Peyer's patch (tissue), 4 donors: ENCODE measurements around the gene ACO2. TPM values are rescaled to one million over a fixed set of nuclear protein-coding genes. Genes with fewer than 3 reads are reported as not detected.
A peak's percentile ranks its signal among the peaks of the same experiment; 100 is the strongest.

Experiments
- DNase-seq, 3 donors: peaks; one replicate each; pipeline ENCODE4 v3.0.0-alpha.2; 2017 to 2019
- H3K27ac ChIP-seq, 4 donors: fragments of 200-600 bp; sonication (generic); one replicate each; pipeline ENCODE4 v1.5.1; 2016 to 2019
- H3K27me3 ChIP-seq, 2 donors: fragments of 200-600 bp; sonication (generic); one replicate each; pipeline ENCODE4 v1.5.1; 2019
- H3K36me3 ChIP-seq, 3 donors: fragments of 200-600 bp; sonication (generic); one replicate each; pipeline ENCODE4 v1.5.1; 2016 to 2019
- H3K4me1 ChIP-seq, 4 donors: fragments of 200-600 bp; sonication (generic); one replicate each; pipeline ENCODE4 v1.5.1; 2016 to 2019
- H3K4me3 ChIP-seq, 4 donors: fragments of 200-600 bp; sonication (generic); 1 replicate in 3 of 4; 2 replicates in 1 of 4; pipeline ENCODE4 v1.5.1; 2016 to 2019; ENCODE audit warnings: mild to moderate bottlenecking in 1 of 4
- H3K9me3 ChIP-seq, 4 donors: fragments of 200-600 bp; sonication (generic); one replicate each; pipeline ENCODE4 v1.5.1; 2016 to 2019; ENCODE audit warnings: mild to moderate bottlenecking in 1 of 4
- CTCF ChIP-seq, 6 experiments: fragments of 450-650 bp in 4 of 6; fragments of 200-600 bp in 2 of 6; sonication (generic) in 1 of 6; IDR thresholded peaks; one replicate each; pipeline ENCODE4 v1.5.1; 2017 to 2019; ENCODE audit warnings: antibody characterized with exemption in 6 of 6, mild to moderate bottlenecking in 3 of 6, moderate library complexity in 1 of 6
- POLR2A ChIP-seq, 2 donors: fragments of 450-650 bp; IDR thresholded peaks; one replicate each; pipeline ENCODE4 v1.5.1; 2017; ENCODE audit warnings: antibody characterized with exemption in 2 of 2, mild to moderate bottlenecking in 2 of 2, moderate library complexity in 2 of 2
- total RNA-seq, 4 donors: library from RNA; depleted of rRNA; stranded (reverse); fragments of >200 nt; gene quantifications; one replicate each; pipeline ENCODE4 v1.1.0, GENCODE V29; 2016

ACO2 gene
- total RNA-seq, 4 donors from 2014 or later, result 115 to 394 (median 356) TPM

DNA sequence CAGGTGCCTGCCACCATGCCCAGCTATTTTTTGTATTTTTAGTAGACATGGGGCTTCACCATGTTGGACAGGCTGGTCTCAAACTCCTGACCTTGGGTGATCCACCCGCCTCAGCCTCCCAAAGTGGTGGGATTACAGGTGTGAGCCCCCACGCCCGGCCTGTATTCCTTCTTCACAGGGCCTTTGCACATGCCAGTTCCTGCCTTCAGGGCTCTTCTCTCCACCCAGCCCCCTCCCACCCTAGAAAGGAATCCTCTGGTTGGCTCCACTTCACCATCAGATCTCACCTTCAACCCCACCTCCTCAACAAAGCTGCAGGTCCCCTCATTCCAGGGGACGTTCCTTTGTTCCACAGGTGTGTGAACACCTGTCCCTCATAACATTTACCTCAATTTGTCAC is 73.3 kb downstream of the ACO2 start:
- H3K36me3 ChIP-seq, result no peaks in the 10 kb centered on the region
- no peak overlapping the region for H3K4me3 ChIP-seq
- no peak for DNase-seq
- H3K27me3 ChIP-seq, result no peaks in the 10 kb centered on the region
- H3K4me1 ChIP-seq, result peaks cover 0 to 35% (median 13%) of the 10 kb centered on the region in 4 donors
- no peak overlapping the region for H3K27ac ChIP-seq
- H3K9me3 ChIP-seq, result no peaks in the 10 kb centered on the region
- TF ChIP-seq CTCF (IDR thresholded peaks at IDR 0.05) (no peak), POLR2A (IDR thresholded peaks at IDR 0.05) (no peak)

DNA sequence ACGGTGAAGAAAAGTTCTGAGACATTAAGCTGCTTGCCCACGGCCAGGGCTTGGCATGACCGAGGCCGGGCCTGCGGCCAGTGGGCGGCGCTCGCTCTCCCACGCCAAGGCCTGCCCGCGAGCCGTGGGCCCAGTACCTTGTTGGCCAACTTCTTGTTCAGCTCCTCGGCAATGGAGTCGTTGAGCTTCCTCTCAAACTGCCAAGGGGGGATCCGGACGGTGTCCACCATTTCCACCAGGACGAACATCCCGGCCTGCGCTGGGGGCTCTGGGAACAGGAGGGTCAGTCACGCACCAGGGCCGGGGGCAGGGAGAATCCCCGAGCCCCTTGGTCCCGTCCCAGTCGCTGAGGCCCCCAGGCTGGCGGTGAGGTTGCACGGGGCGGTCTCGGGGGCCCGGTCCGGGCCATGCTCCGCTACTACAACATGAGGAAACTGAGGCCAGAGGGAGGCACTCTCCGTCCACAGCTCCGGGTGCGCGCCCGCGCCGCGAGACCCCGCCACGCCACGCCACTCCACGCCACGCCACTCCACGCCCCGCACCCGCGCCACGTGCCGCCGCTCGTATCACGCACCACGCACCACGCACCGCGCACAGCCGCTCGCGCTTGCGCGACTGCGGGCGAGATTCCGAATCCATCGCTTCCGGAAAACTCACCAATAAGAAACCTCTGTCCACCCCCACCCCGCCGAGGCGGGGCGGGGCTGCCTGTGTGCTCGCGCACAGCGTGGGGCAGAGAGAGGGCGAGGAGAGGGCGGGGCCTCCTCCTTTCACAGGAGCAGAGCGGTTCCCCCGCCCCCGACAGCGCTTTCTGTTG is 75.1 kb downstream of the ACO2 start, which contains the start of gene POLR3H:
POLR3H (minus strand) TSS at position 617 of the 817 bp plus-strand sequence; CDS start at position 248, 369 bp downstream.
- Histone ChIP-seq H3K36me3 (no peaks in the 10 kb centered on the region), H3K27me3 (no peaks in the 10 kb centered on the region), H3K4me3 (peak within 1 kb of the TSS; percentile 65 to 97 (median 84)), H3K27ac (peak within 1 kb of the TSS; percentile 64 to 88 (median 82)), H3K9me3 (no peaks in the 10 kb centered on the region), H3K4me1 (peaks cover 0 to 34% (median 13%) of the 10 kb centered on the region in 4 donors)
- peak; percentile 97 to 99 (median 99) for DNase-seq
- TF ChIP-seq POLR2A (IDR thresholded peaks at IDR 0.05), result peak in 1 of 2 donors; percentile 54
- TF ChIP-seq CTCF (IDR thresholded peaks at IDR 0.05), result peak; percentile 44 to 69 (median 57)

GRCh38 chr22:41544671-41545476 is 76.0 kb downstream of the ACO2 start:
- H3K36me3 ChIP-seq, result no peaks in the 10 kb centered on the region
- peaks cover 0 to 31% (median 13%) of the 10 kb centered on the region in 4 donors for H3K4me1 ChIP-seq
- H3K27me3 ChIP-seq, result no peaks in the 10 kb centered on the region
- peak overlapping the region; percentile 65 to 97 (median 84) for H3K4me3 ChIP-seq
- no peak for DNase-seq
- TF ChIP-seq CTCF (IDR thresholded peaks at IDR 0.05), result no peak
- TF ChIP-seq POLR2A (IDR thresholded peaks at IDR 0.05), result no peak
- H3K27ac ChIP-seq, result peak overlapping the region in 2 of 4 donors; percentile 88
- H3K9me3 ChIP-seq, result no peaks in the 10 kb centered on the region

DNA sequence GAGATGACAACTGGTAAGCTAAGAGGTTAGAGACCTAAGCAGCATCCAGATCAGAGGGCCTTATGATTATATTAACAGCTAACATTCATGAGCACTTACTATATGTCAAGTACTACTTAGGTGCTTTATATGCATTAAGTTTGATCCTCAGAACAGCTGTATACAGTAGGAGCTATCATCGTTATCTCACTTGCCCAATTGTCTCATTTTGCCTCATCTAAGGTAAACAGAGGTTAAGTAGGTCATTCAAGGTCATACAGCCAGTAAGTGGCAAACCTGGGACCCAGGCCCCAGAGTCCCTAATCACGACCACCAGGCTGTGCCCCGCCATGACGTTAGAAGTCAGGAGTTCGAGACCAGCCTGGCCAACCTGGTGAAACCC is 79.9 kb downstream of the ACO2 start:
- no peaks in the 10 kb centered on the region for H3K36me3 ChIP-seq
- H3K4me1 ChIP-seq, result peaks cover 0 to 7% (median 3%) of the 10 kb centered on the region in 4 donors
- TF ChIP-seq CTCF (IDR thresholded peaks at IDR 0.05) (no peak), POLR2A (IDR thresholded peaks at IDR 0.05) (no peak)
- H3K27me3 ChIP-seq, result no peaks in the 10 kb centered on the region
- H3K27ac ChIP-seq, result no peak overlapping the region
- H3K4me3 ChIP-seq, result no peak overlapping the region
- DNase-seq, result no peak
- no peaks in the 10 kb centered on the region for H3K9me3 ChIP-seq

- Histone ChIP-seq H3K27ac (no peak overlapping the region), H3K4me3 (no peak overlapping the region), H3K36me3 (no peaks in the 10 kb centered on the region), H3K27me3 (no peaks in the 10 kb centered on the region), H3K4me1 (no peaks in the 10 kb centered on the region), H3K9me3 (no peaks in the 10 kb centered on the region)
- TF ChIP-seq POLR2A (IDR thresholded peaks at IDR 0.05) (no peak), CTCF (IDR thresholded peaks at IDR 0.05) (no peak)
- no peak for DNase-seq
Observed at GRCh38 chr22:41550952-41551491, 82.1 kb downstream of the ACO2 start.
